ENCODE results near the gene ST8SIA6.

Gene ST8SIA6

DNA sequence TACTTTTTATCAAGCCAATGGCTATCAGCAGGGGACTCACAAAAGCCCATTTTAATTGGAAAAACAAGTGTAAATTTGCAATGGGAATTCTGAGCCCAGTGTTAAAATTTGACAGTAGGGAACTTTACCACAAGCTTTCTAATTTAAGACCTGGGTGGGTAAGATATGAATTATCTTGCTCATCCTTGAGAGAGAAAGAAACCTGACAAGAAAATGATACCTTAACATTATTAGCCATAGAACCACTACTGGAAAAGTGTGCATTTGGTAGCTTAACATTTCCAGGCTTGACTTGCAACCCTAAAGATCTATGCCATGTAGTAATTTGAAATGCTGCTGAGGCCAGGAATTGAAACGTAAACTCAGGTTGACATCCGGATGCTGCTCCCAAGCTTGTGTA is 2.7 kb upstream of the ST8SIA6 start:
- Histone ChIP-seq H3K9me3 (ENCODE audit: insufficient read depth, low read depth, low read length) (no peaks in the 10 kb centered on the region), H3K4me3 (ENCODE audit: low read length, poor library complexity, severe bottlenecking) (no peak overlapping the region), H3K4me1 (ENCODE audit: insufficient read depth, low read length, poor library complexity, severe bottlenecking) (peaks cover 3% of the 10 kb centered on the region), H2AFZ (ENCODE audit: low read length) (no peak overlapping the region), H3K4me2 (ENCODE audit: low read depth, low read length, poor library complexity, severe bottlenecking) (no peak overlapping the region), H3K79me2 (ENCODE audit: insufficient read depth, low read length) (no peaks in the 10 kb centered on the region), H3F3A (ENCODE audit: low read depth) (no peaks in the 10 kb centered on the region), H4K20me1 (ENCODE audit: insufficient read depth, low read length, poor library complexity, severe bottlenecking) (no peaks in the 10 kb centered on the region), H3K9me2 (replicated peaks; ENCODE audit: low read depth, low read length) (no peaks in the 10 kb centered on the region), H3K36me3 (ENCODE audit: insufficient read depth, low read length) (no peaks in the 10 kb centered on the region), H3K27me3 (ENCODE audit: insufficient read depth, low read length, poor library complexity, severe bottlenecking) (peaks cover 31% of the 10 kb centered on the region), H3K9ac (ENCODE audit: low read depth, low read length, poor library complexity, severe bottlenecking) (no peak overlapping the region)
- TF ChIP-seq, protein P1, sequence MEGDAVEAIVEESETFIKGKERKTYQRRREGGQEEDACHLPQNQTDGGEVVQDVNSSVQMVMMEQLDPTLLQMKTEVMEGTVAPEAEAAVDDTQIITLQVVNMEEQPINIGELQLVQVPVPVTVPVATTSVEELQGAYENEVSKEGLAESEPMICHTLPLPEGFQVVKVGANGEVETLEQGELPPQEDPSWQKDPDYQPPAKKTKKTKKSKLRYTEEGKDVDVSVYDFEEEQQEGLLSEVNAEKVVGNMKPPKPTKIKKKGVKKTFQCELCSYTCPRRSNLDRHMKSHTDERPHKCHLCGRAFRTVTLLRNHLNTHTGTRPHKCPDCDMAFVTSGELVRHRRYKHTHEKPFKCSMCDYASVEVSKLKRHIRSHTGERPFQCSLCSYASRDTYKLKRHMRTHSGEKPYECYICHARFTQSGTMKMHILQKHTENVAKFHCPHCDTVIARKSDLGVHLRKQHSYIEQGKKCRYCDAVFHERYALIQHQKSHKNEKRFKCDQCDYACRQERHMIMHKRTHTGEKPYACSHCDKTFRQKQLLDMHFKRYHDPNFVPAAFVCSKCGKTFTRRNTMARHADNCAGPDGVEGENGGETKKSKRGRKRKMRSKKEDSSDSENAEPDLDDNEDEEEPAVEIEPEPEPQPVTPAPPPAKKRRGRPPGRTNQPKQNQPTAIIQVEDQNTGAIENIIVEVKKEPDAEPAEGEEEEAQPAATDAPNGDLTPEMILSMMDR (conservative IDR thresholded peaks at IDR 0.05; ENCODE audit: low read length) = no peak
- TF ChIP-seq EZH2phosphoT487 (IDR thresholded peaks at IDR 0.05; ENCODE audit: borderline replicate concordance) = no peak

DNA sequence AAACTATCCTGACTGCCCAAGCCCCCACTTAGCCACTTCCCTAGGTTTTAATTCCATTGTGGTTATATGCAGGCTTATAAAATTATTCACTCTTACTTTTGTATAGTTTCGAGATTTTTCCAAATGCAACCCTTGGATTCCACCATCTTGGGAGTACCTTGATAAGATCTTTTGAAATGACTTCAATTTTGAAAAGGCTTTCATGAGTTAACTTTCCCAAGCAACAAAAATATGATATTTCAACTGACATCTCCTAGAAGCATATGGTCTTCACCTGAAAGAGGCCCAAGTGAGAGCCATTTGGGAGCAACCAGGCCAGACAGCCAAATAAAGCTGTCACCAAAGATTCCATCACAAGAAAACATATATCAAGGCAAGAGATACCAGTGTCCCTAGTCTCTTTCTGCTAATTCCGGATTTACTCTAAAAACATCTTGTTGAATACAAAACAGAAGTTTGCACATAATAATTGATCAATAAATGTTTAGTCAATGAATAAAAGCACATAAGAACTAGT is 1.7 kb upstream of the ST8SIA6 start:
- Histone ChIP-seq H3K79me2 (ENCODE audit: insufficient read depth, low read length) (no peaks in the 10 kb centered on the region), H3K9me3 (ENCODE audit: insufficient read depth, low read depth, low read length) (no peaks in the 10 kb centered on the region), H3K36me3 (ENCODE audit: insufficient read depth, low read length) (no peaks in the 10 kb centered on the region), H3K9me2 (replicated peaks; ENCODE audit: low read depth, low read length) (no peaks in the 10 kb centered on the region), H3K27me3 (ENCODE audit: insufficient read depth, low read length, poor library complexity, severe bottlenecking) (peaks cover 31% of the 10 kb centered on the region), H3K4me3 (ENCODE audit: low read length, poor library complexity, severe bottlenecking) (no peak overlapping the region), H3K9ac (ENCODE audit: low read depth, low read length, poor library complexity, severe bottlenecking) (no peak overlapping the region), H4K20me1 (ENCODE audit: insufficient read depth, low read length, poor library complexity, severe bottlenecking) (no peaks in the 10 kb centered on the region), H2AFZ (ENCODE audit: low read length) (no peak overlapping the region), H3K4me2 (ENCODE audit: low read depth, low read length, poor library complexity, severe bottlenecking) (no peak overlapping the region), H3F3A (ENCODE audit: low read depth) (no peaks in the 10 kb centered on the region), H3K4me1 (ENCODE audit: insufficient read depth, low read length, poor library complexity, severe bottlenecking) (peaks cover 3% of the 10 kb centered on the region)
- no peak for TF ChIP-seq EZH2phosphoT487 (IDR thresholded peaks at IDR 0.05; ENCODE audit: borderline replicate concordance)
- TF ChIP-seq, protein P1 (conservative IDR thresholded peaks at IDR 0.05; ENCODE audit: low read length) = no peak

DNA sequence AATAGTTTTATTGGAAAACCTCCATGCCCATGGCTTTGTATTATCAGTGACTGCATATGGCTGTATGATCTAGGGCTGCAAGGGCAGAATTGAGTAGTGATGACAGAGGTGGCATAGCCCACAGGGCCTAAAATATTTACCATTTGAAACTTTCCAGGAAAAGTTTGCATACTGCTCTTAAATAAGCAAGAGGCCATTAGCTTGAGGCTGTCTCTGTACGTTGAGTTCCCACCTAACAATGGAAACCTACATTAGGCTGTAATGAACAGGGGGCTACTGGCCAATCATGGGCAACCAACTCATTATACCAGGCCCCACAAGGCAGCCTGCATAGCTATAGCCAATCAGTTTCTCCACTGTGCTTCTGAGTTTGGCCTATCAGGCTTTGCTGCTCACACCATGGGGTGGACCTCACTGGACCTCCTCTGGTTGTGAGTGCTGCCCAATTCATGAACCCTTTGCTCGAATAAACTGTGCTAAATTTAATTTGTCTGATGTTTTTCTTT is 673 bp upstream of the ST8SIA6 start:
- no peaks in the 10 kb centered on the region for H3K9me2 ChIP-seq (replicated peaks; ENCODE audit: low read depth, low read length)
- no peaks in the 10 kb centered on the region for H4K20me1 ChIP-seq (ENCODE audit: insufficient read depth, low read length, poor library complexity, severe bottlenecking)
- peak overlapping the region; percentile 50 for H3K4me2 ChIP-seq (ENCODE audit: low read depth, low read length, poor library complexity, severe bottlenecking)
- H2AFZ ChIP-seq (ENCODE audit: low read length) = 0 out of 2 replicates have a peak overlapping the region, but pooled peaks have one; percentile 58
- H3K4me3 ChIP-seq (ENCODE audit: low read length, poor library complexity, severe bottlenecking) = no peak overlapping the region
- H3K9me3 ChIP-seq (ENCODE audit: insufficient read depth, low read depth, low read length) = no peaks in the 10 kb centered on the region
- H3F3A ChIP-seq (ENCODE audit: low read depth) = no peaks in the 10 kb centered on the region
- TF ChIP-seq, protein P1 (conservative IDR thresholded peaks at IDR 0.05; ENCODE audit: low read length) = no peak
- TF ChIP-seq EZH2phosphoT487 (IDR thresholded peaks at IDR 0.05; ENCODE audit: borderline replicate concordance) = no peak
- H3K79me2 ChIP-seq (ENCODE audit: insufficient read depth, low read length) = no peaks in the 10 kb centered on the region
- H3K27me3 ChIP-seq (ENCODE audit: insufficient read depth, low read length, poor library complexity, severe bottlenecking) = peaks cover 31% of the 10 kb centered on the region
- H3K36me3 ChIP-seq (ENCODE audit: insufficient read depth, low read length) = no peaks in the 10 kb centered on the region
- H3K9ac ChIP-seq (ENCODE audit: low read depth, low read length, poor library complexity, severe bottlenecking) = no peak overlapping the region
- H3K4me1 ChIP-seq (ENCODE audit: insufficient read depth, low read length, poor library complexity, severe bottlenecking) = peaks cover 3% of the 10 kb centered on the region

Data from Loucy (cell line).